Testis (tissue), 2 donors: Measurements from ENCODE around the gene ARMC10.

Experiments
- CTCF ChIP-seq, 3 experiments: fragments of 450-650 bp in 2 of 3; fragments of 200-600 bp in 1 of 3; sonication (generic) in 1 of 3; IDR thresholded peaks; one replicate each; pipeline ENCODE4 v1.5.1; 2016 to 2019; ENCODE audit warnings: antibody characterized with exemption in 3 of 3, mild to moderate bottlenecking in 2 of 3, moderate library complexity in 1 of 3
- POLR2A ChIP-seq: fragments of 450-650 bp; IDR thresholded peaks from one replicate; pipeline ENCODE4 v1.6.1; 2017; ENCODE audit warnings: antibody characterized with exemption, mild to moderate bottlenecking, moderate library complexity

DNA sequence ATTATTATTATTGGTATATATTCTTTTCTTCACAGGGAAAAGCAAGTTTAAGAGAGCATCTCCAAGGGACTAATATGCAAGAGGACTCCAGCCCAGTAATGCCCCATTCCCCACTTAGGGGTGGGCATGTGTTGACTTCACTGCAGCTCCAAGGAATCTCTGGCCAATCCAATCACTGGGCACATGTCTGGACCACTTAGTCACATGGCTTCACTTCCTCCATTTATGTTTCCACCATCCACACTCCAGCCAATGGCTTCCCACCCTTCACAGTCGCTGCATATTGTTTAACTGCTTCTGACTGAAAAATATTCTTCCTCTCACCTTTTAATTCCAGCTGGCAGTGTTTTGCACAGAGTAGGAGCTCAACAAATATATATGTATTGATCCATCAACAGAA is 43.9 kb upstream of the ARMC10 start:
- TF ChIP-seq POLR2A (no peak), CTCF (IDR thresholded peaks at IDR 0.05) (no peak)
